Osteocyte (in vitro differentiated cells): Measurements from ENCODE around the gene ADAMTS2. TPM values are rescaled to one million over a fixed set of nuclear protein-coding genes. Genes with fewer than 3 reads are reported as not detected.

Experiments
- DNase-seq: peaks from one replicate; pipeline ENCODE4 v3.0.0; 2021; ENCODE audit warnings: mixed read lengths; ENCODE audit not compliant: unreplicated experiment; ENCODE audit errors: extremely low spot score
- H3K27ac Mint-ChIP-seq: one replicate; pipeline ENCODE4 v1.8.0; 2021; ENCODE audit warnings: mild to moderate bottlenecking, mixed read lengths; ENCODE audit not compliant: unreplicated experiment
- H3K27me3 Mint-ChIP-seq: one replicate; pipeline ENCODE4 v1.8.0; 2021; ENCODE audit warnings: mixed read lengths; ENCODE audit not compliant: unreplicated experiment
- H3K36me3 Mint-ChIP-seq: one replicate; pipeline ENCODE4 v1.8.0; 2021; ENCODE audit warnings: mixed read lengths; ENCODE audit not compliant: unreplicated experiment
- H3K4me1 Mint-ChIP-seq: one replicate; pipeline ENCODE4 v1.8.0; 2021; ENCODE audit warnings: mixed read lengths; ENCODE audit not compliant: unreplicated experiment
- H3K4me3 Mint-ChIP-seq: one replicate; pipeline ENCODE4 v1.8.0; 2021; ENCODE audit warnings: mild to moderate bottlenecking, moderate library complexity, mixed read lengths; ENCODE audit not compliant: unreplicated experiment
- H3K9me3 Mint-ChIP-seq: one replicate; pipeline ENCODE4 v1.8.0; 2021; ENCODE audit warnings: mixed read lengths; ENCODE audit not compliant: unreplicated experiment
- total RNA-seq: library from RNA; stranded (reverse); gene quantifications from 2 replicates; pipeline ENCODE4 v1.2.1, GENCODE V29; 2021
- TF ChIP-seq, protein P1 (sequence below): fragments of 200-600 bp; sonication (generic); IDR thresholded peaks from 2 replicates; pipeline ENCODE4 v1.5.0; 2021; ENCODE audit warnings: antibody characterized with exemption, mild to moderate bottlenecking, moderate library complexity

The ADAMTS2 gene
- total RNA-seq, 1 donor from 2014 or later = 12.2 TPM

DNA sequence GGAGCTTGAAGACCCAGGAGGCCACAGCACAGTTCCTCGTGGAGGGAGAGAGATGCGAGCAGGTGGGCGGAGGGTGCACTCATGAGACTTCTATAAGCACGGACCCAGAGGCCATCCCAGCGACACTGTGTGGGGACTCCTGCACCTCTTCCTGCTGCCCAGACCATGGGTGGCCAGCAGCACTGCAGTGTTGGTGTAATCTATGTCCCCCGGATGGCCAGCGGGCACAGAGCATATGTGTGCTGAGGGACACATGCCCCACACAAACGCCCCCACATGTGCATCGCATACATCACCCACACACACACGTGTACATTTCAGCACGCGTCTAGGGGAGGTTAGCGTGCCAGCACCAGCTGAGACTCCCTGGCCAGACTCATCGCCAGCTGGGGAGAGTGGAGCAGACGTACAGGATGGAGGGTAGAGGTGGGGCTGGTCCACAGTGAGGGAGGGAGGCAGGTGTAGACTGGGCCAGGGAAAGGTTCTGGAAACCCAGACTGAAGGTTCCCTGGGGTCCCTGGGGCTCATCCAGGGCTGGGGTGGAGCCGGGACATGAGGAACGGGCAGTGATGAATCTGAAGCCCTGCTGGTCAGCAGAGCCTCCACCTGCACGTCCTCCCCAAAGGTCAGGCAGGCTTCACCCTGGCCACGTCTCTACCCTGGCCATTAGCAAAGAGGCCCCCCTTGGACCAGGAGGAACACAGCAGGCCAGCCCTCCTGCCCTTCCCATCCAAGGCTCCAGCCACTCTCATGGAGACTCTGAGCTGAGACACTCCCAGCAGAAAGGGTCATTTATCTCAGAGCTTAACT is 27.6 kb downstream of the ADAMTS2 start:
- Mint-ChIP-seq H3K4me3 (no peak overlapping the region), H3K27ac (no peak overlapping the region), H3K9me3 (peaks cover 12% of the 10 kb centered on the region), H3K4me1 (peaks cover 7% of the 10 kb centered on the region), H3K27me3 (no peaks in the 10 kb centered on the region), H3K36me3 (no peaks in the 10 kb centered on the region)
- DNase-seq = no peak
- TF ChIP-seq, protein P1, sequence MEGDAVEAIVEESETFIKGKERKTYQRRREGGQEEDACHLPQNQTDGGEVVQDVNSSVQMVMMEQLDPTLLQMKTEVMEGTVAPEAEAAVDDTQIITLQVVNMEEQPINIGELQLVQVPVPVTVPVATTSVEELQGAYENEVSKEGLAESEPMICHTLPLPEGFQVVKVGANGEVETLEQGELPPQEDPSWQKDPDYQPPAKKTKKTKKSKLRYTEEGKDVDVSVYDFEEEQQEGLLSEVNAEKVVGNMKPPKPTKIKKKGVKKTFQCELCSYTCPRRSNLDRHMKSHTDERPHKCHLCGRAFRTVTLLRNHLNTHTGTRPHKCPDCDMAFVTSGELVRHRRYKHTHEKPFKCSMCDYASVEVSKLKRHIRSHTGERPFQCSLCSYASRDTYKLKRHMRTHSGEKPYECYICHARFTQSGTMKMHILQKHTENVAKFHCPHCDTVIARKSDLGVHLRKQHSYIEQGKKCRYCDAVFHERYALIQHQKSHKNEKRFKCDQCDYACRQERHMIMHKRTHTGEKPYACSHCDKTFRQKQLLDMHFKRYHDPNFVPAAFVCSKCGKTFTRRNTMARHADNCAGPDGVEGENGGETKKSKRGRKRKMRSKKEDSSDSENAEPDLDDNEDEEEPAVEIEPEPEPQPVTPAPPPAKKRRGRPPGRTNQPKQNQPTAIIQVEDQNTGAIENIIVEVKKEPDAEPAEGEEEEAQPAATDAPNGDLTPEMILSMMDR = no peak

DNA sequence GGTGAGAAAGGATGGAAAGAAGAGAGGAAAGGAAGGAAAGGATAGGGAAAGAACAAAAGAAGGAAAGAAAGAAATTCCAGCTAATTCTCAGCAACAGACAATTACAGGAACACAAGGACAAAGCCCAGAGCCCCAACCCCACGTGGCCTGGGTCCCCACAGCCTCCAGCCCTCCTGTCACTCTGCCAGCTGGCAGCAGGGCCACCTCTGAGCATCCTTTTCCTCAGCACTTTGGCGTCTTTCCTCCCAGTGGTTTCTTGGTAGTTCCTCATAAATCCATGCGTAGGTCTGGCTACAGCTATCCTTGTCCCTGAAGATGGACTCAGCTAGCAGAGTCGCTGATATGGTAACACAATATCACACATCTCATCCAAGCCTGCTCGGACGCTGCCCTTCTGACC is 28.3 kb downstream of the ADAMTS2 start:
- Mint-ChIP-seq H3K27ac (no peak overlapping the region), H3K4me3 (no peak overlapping the region), H3K9me3 (peaks cover 17% of the 10 kb centered on the region), H3K27me3 (no peaks in the 10 kb centered on the region), H3K36me3 (no peaks in the 10 kb centered on the region), H3K4me1 (peaks cover 7% of the 10 kb centered on the region)
- TF ChIP-seq, protein P1 = no peak
- DNase-seq = no peak

DNA sequence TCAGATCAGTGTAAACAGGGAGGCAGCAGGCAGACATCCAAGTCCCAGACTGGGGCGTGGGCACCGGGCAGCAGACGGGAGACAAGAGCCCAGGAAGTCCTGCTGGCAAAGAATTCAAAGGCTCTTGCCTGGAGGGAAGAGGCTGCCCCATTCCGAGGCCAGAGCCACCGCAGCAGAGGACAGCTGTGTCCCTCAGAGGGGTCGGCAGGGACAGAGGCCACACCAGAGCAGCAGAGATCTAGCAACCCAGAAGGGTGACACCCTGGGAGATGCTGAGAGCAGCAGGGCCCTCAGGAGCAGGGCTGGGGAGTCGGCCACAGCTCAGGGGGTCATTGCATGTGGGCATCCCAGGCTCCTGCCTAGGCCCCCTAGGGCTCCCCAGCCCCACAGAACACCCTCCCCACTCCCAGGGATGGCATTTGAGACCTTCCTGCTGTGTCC is 29.1 kb downstream of the ADAMTS2 start:
- no peak for DNase-seq
- peaks cover 5% of the 10 kb centered on the region for H3K4me1 Mint-ChIP-seq
- H3K27me3 Mint-ChIP-seq = no peaks in the 10 kb centered on the region
- peaks cover 25% of the 10 kb centered on the region for H3K9me3 Mint-ChIP-seq
- no peaks in the 10 kb centered on the region for H3K36me3 Mint-ChIP-seq
- H3K27ac Mint-ChIP-seq = no peak overlapping the region
- TF ChIP-seq, protein P1 = no peak
- H3K4me3 Mint-ChIP-seq = no peak overlapping the region

DNA sequence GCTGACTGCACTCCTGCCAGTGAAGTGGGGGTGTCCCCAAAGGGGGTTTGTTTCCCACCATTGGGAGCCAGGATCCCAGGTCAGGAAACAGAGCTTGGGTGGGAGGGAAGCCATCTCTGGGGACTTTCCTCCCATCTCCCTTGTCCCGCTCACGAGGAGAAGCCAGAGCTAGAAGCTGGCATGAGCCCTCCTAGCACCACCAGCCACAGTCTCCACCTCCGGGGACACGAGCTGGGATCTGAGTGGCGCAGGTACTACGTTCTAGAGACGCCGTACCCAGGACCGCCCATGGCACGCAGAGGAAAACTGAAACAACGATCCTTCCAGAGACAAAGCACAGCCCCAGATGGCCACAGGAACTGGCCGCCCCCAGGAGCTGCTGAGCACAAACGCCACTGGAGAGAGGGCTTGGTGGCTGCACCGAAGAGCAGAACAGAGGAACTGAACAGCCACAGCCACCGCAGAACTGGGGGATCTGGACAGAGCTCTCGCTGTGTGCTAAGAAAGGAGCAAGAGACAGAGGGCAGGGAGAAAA is 29.8 kb downstream of the ADAMTS2 start:
- peaks cover 26% of the 10 kb centered on the region for H3K9me3 Mint-ChIP-seq
- TF ChIP-seq, protein P1 = no peak
- peaks cover 5% of the 10 kb centered on the region for H3K4me1 Mint-ChIP-seq
- DNase-seq = no peak
- no peak overlapping the region for H3K4me3 Mint-ChIP-seq
- no peaks in the 10 kb centered on the region for H3K27me3 Mint-ChIP-seq
- no peak overlapping the region for H3K27ac Mint-ChIP-seq
- H3K36me3 Mint-ChIP-seq = no peaks in the 10 kb centered on the region

DNA sequence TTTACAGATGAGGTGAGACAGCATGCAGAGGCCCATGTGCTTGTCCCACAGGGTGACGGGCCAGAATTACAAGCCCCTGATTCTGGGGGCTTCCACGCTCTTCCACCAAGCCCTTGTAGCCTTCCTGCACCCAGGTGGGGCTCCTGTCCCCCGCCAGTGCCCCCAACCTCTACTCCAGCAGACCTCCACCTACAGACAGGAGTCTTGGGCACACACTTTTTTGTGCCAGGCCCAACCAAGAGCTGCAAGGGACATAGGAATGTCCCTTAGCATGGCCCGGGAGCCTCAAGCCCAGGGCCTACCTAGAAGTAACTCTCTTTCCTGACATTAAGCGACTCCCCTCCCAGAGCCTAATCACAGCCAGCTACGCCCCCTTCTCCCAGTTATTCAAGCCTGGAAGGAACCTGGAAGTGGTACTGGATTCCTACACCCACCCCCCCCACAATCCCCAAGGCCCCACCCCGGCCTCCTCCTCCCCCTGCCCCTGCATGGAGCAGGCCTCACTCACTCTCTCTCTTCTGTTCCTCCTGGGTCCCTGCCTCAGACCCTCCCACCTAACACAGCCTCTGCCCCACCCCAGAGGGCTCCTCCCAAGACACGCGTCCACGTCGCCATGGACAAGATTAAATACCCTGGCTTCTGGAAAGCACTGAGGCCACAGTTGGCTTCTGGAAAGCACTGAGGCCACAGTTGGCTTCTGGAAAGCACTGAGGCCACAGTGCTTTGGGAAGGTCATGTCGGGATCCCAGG is 30.5 kb downstream of the ADAMTS2 start:
- DNase-seq = no peak
- peaks cover 2% of the 10 kb centered on the region for H3K4me1 Mint-ChIP-seq
- no peaks in the 10 kb centered on the region for H3K36me3 Mint-ChIP-seq
- H3K27me3 Mint-ChIP-seq = no peaks in the 10 kb centered on the region
- H3K27ac Mint-ChIP-seq = no peak overlapping the region
- peaks cover 26% of the 10 kb centered on the region for H3K9me3 Mint-ChIP-seq
- no peak overlapping the region for H3K4me3 Mint-ChIP-seq
- TF ChIP-seq, protein P1 = no peak
